Hematopoietic multipotent progenitor cell treated with erythropoietin and hydrocortisone succinate and interleukin-3 and kit ligand, for 4 days (in vitro differentiated cells): ENCODE results near the gene GLMP.

Experiments
- DNase-seq: peaks from one replicate; pipeline ENCODE4 v3.0.0-alpha.2; 2015

Gene GLMP

DNA sequence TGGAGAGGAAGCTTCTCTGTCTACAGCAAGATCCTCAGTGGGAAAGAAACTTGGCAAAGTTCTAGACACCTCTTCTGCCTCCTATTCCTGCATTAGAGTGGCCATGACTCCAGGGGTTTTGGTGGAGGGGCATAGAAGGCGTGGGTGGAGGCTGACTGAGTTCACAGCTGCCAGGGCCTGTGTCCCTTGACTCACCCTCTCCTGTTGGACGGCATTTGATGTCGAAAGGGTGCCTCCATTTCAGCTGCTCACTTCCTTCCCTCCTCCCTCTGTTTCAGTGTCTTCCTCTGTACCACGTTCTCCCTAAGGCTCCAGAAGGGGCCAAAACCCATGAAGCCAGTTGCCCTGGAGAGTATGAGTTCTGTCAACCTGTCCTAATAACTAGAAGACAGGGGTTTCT lies 10.7 kb downstream of the GLMP start:
- no peak for DNase-seq

DNA sequence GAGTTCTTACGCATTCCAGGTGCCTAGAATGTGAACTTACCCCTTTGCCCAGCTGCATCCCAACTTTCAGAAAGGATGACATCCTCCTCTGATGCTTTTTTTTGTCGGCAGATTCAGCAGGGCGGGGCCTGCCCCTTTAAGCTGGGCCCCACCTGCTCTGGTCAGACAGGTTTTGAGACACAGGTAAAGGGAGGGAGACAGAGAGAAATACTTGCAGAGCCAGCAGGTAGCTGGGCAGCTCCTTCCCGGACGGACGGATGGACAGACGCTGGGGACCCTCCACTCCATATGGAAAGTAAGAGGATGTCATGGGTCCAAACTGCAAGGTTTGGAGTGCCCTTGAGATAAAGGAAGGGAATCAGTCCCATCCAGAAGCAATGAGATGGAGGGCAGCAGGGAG lies 11.4 kb downstream of the GLMP start, which contains the start of gene TMEM79:
TSS of gene TMEM79 (plus strand) at position 214 of the 400 bp plus-strand sequence. CDS start 902 bp downstream, outside the sequence.
- no peak for DNase-seq

DNA sequence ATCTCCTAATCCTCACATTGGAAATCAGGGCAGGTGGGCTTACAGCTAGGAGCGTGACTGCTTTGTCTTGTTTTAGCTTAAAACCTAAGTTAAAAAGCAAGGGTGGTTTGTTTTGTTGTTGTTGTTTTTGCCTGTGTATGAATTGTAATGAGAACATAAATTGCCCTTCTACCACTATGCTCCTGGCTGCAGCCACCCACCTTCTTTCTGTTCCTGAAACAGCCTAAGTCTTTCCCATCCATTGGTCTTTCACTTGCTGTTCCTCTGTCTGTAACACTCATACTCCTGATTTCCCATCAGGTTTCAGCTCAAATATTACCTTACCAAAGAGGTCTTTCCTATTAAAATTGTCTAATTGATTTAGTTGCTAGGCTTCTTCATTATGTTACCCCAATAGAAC lies 12.0 kb downstream of the GLMP start:
- DNase-seq = no peak

DNA sequence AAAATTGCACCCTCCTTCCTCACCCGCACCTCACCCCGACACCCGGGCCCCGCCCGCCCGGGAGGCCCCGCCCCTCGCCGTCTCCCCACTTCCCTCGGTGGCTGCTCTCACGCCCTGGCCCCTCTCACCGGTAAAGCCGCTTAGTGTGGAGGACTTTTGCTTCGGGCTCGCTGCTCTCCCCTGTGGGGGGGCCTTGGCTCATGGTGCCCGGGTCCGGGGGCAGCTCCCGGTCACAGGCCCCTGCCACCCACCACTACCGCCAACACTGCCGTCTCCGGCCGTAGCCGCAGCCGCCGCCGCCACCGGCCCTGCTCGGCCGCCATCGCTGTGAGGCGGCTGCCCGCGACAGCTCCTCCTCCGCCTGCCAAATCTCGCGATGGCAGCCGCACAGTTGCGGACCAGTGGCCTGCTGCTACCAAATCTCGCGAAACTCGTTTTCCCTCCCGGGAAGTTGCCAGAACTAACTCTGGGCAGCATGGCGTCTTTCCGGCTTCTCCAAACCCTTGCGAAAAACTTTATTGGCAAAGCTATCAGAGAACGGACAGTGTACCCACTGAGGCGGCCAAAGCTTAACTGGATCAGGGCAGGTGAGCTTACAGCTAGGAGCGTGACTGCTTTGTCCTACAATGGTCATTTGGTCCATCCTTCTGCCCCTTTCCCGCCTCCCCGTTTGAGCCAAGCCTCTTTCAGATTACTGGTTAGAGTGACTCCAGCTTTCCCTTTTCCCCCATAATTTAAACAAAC lies 12.8 kb downstream of the GLMP start, which contains the start of gene SMG5:
TSS of gene SMG5 (minus strand) at position 347 of the 744 bp plus-strand sequence. CDS start at position 202, 145 bp downstream.
- peak; percentile 99 for DNase-seq

DNA sequence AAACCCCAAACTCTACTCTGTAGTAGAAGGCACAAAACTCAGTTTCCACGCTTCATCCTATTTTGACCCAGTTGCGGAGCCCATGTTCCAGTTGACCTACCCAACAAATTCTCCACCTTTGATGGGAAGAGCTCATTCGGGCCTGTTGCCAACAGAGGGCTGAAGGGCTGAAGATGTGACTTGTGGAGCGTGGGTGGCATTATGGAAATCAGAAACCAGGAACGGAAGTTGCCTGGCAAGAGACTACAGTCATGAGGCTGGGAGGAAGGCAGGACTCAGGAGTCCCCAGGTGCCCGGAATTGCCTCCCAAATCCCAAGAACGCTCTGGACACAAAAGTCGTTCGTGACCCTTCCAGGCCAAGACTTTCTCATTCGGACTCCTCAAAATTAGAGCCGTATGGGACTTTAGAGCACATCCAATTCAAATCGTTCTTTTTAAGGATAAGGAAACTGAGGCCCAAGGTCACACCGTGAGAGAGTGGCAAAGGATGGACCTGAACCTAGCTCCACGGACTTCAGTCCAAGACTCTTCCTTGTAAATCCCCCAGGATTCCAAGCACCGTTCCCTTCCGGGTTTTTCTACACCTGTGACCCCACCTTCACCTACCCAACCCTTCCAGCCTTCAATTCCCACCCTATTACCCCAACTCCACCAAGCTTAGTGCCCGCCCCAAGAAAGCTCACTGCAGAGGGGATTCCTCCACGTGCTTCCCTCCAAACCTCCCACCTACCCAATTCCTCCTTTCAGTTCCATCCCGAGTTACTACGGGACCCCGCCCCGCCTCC lies 13.6 kb downstream of the GLMP start:
- peak; percentile 44 for DNase-seq

DNA sequence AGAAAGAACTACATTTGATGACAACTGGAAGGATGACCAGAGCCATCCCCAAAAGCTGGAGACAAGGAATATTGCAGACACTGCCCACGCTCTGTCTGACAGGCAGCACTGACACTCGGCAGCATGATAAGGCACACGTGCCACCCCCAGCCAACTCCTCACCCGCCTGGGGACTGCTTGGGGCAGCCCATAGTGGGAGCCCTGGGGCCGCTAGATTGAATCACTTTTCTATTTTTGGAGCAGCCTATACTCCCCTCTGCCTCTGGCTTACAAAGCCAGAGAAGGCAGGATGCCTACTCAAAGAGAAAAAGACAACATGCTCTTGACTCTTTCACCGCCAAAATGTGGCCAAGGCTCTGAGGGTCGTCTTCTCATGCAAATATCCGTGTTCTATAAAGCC lies 14.2 kb downstream of the GLMP start:
- DNase-seq = peak; percentile 89

DNA sequence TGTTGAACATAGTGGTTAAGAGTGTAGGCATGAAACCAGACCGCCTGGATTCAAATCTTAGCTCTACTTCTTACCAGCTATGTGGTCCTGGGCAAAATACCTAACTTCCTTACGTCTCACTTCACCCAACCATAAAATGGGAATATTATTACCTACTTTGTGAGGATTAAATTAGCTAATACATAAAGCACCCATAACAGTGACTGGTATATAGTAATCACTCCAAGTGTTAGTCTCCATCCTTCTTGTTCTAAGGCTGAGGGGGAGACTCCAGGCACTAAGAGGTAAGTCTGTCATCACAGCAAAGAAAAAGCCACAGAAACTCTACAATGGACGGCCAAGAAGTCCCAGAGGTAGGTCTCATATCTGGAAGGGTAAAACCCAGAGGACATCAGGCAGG lies 15.6 kb downstream of the GLMP start:
- no peak for DNase-seq

DNA sequence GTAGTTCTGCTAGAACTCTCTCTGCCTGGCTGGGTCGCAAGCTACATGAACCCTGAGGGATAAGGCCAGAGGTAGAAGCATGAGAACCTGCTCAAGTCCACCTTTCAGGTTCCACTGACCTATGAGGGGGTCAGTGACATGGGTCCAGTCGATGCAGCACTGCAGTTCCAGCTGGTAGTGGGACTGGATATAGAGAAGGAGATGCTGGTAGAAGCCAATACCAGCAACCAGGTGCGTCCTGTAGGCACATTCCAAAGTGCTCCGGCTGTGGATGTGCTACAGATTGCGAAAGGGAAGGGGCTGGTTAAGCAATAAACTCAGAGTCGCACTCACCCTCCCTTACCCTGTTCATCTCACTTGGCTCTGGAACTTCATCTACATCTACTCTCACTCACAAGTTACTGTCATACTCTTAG lies 18.5 kb downstream of the GLMP start:
- DNase-seq = peak; percentile 58

DNA sequence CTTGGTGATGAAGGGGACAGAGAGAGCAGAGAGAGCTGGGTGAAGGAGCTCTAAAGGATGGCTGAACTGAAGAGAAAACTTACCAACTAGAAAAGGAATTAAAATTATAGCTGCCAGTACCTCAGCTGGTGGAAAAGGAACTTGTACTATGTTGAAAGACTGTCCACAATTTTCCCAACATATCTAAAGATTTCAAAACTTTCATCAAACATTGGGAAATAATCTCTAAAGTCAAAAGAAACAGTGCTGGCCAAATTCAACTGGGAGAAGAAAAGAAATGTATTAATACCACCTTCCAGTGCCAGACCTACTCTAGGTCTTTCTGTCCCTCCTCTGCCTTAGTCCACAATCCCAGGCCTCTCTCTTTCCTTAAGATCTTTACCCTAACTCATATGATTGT lies 18.9 kb downstream of the GLMP start:
- DNase-seq = peak; percentile 59

DNA sequence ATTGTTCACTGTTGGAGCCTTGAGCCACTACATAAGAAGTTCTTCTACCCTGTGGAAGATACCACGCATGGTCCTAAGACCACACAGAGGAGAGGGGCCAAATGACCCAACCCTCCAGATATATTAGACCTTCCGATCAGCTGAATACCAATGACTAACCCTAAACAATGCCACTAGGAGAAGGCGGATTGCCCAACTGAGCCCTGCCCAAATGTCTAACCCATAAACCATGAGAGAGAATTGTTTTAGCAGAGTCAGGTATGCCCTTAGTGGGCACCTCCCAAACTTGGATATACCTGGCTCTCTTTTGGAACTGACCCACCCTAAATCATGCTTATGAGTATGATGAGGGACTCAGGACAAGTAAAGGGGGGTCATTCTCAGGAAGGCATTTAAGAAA lies 25.2 kb downstream of the GLMP start:
- DNase-seq = no peak

DNA sequence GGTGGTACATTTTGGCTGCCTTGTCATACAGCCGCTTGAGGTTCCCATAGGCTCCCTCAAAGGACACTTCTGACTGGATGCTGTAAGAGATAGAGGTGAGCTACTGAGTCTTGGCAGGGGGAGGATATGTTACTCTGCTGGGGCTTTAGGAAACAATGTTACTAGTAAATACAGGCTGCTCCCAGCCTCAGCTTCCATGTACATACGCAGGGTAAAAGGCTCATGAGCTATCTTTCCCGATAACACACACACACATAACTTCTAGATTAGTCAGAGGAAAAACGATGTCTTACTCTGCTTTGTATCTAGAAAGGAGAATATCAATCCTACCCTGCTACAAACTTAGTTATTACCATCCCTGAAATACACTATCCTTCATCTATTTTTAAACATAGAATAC lies 27.1 kb downstream of the GLMP start:
- no peak for DNase-seq

DNA sequence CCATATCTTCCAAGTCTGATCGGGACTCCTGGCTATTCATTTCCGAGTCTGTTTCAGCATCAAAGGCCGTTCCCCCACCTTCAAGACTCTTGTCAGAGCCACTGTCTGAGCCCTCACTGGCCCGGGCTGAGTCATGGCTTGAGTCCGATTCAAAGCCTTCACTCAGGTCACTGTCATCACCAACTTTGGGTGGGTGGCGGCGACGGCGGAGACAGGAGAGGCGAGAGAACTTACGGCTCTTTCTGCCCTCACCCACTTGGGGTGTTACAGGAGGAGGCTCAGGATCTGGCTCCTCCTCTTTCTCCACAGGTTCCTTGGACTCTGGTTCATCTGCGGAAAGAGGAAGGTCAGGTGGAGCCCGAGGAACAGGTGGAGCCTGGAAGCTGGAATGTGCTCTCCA lies 29.4 kb downstream of the GLMP start:
- no peak for DNase-seq

DNA sequence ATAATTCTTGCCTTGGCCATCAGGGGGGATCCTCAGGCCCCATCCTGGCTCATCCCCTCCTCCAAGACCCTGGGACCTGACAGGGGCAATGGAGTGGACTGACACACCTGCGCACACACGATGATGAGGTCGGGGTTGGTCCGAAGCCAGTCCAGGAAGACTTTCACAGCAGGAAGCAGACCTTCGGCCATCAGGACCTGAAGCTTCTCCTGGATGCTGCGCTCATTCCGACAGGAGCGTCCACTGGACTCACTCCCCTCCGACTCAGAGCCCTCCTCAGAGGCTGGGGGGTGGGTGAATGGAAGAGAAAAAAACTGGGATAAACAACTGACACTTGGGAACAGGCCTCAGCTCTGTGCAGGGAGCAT lies 32.2 kb downstream of the GLMP start:
- no peak for DNase-seq

DNA sequence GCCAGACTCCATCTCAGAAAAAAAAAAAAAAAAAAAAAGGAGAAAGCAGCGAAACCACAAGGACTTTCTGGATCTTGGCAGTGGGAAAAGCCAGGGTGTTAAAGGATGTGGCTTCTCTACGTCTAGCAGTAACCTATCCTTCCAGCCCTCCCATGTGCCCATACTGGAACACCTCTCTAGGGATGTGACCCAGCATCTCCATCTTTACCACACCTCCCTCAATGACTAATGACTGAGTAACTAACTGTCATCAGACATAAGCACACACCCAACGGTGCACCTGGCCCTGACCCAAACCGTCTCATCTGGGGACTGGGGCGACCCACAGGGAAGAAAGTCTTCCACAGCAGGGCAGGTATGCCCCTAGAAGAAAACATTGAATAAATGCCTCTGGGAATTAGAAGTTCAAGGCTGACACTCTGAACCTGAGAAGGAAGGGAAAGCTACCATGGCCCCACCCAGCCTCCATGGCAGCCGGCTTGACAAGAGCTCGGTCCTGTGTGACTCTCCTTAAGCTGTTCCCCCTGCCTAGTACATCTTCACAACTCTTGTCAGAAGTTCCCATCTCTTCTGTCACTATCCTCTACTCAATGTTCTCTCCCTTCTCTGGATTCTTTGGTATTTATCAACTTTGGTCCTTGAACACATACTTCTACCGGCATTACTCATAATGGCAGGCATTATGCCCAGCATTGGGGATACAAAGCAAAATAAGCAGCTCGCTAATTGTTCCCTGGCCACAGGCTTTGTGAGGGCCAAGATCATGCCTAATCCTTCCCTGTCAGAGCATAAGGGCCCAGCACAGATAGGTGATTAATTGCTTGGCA lies 32.8 kb downstream of the GLMP start:
- no peak for DNase-seq

DNA sequence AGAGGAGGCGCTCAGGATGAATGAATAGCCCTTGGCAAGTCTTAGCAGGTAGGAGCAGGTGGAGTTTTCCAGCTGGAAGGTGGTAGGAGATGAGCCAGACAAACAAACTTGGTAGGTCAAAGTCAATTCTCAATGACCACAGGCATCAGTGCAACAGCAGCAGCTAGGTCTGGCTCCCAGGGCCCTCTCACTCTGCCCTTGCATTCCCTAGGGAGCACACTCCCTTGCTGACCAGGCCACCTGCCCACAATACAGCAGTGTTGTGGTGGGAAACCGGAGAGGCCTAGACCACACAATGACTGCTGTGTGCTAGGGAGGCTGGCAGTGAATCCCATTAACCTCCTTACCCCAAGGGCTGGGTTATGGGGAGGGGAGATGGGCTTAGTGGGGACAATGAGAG lies 34.6 kb downstream of the GLMP start:
- DNase-seq = no peak

DNA sequence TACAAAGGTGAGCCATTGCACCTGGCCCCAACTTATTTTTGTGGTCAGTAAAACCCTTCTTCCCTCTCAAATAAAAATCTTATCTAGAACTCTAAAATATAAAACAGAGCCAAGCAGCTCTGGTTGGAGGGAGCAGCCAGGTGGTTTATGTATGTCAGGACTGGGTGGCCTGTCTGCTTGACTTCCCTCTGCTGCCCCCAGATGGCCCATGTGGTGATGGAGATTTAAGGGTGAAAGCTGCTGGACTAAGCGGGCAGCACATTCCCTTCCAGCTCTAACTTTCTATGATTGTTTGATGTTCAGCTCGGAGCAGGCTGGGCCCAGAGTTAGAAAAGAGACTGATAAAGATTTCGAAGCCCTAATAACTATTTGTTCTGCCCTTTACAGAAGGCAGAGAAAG lies 35.7 kb downstream of the GLMP start:
- DNase-seq = peak; percentile 58

DNA sequence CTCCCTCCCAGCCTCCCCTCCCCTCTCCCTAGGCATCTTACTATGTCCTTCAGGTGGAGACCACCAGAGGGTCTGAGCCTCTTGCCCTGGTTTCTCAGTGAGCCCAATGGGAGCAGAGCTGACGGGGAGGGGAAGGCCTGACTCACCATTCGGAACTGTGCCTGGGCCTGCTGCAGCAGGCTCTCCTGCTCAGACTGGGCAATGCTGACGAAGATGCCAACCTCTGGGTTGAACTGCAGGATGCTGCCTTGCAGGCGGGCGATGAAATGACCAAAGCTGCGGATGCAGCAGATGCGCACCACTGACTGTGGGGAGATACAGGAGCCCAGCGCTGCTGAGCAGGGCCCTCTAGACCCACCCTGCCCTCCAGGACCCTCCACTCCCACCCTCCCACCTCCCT lies 36.6 kb downstream of the GLMP start:
- no peak for DNase-seq

DNA sequence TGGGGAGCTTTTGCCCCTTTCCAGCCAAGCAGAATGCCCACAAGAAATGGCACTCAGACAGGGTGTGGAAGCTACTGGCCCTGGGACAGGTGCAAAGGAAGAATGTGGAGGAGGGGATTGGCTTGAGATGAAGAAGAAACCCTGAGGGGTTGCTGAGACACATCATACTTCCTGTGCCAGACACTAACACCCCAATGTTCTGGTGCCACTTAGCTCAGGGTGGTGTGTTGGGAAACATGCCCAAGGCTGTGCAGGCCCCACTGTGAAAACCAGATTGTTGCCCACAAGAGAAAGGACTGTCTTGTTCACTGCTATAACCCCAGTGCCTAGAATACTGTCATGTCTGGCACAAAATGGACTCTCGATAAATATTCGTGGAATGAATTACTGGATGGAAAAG lies 37.8 kb downstream of the GLMP start:
- DNase-seq = peak; percentile 48

DNA sequence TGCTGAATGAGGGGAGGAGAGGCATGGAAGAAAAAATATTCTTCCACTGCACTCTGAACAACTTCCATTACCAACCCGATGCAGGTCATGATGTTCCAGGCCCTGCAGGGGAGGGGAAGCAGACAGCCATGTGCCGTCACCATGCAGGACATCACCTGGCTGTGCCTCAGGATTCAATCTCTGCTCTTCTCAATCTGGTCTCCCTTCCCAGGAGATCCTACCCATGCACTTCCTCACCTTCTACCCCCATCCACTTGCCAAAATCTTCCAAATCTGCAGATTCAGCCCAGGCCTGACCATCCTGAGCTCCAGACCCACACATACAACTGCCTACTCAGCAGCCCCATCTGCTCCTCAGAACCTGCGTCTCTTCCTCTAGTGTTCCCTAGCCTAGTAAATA lies 41.8 kb downstream of the GLMP start:
- no peak for DNase-seq

DNA sequence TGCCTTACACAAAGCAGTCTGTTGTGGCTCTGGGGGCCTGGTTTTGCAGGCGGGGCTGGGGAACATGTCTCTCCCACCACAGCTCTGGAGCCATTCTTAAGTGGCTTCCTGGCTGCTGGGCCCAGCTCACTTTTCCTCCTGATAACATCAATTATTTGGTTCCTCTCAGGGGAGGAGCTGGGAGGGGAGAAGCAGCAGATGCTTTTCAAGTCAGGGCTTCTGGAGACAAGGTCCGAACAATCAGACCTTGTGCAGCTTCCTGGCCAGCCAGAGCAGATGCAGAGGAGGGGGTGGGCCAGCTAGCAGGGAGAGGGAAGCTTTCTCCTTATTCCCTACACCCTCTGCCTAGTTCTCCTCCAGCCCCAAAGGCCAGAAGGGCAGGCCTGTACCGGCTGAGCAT lies 44.0 kb downstream of the GLMP start:
- DNase-seq = peak; percentile 81

DNA sequence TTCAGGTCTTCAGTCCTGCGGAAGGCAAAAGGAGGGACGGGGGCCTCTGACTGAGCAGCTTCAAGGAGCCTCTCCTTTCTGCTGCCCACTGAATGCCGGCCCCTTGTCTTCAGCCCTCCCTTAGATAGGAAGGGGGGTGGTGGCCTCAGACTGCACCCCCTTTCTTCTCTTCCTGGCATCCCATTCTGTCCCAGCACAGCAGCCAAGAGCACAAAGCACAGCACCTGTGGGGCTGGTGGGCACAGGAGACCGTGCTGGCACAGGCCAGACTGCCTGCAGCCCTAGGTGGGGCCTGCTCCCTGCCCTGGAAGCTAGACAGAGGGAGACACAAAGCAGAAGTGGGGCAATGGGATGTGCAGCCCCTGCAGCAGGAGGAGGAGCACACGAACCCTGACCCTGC lies 45.9 kb downstream of the GLMP start:
- DNase-seq = no peak

DNA sequence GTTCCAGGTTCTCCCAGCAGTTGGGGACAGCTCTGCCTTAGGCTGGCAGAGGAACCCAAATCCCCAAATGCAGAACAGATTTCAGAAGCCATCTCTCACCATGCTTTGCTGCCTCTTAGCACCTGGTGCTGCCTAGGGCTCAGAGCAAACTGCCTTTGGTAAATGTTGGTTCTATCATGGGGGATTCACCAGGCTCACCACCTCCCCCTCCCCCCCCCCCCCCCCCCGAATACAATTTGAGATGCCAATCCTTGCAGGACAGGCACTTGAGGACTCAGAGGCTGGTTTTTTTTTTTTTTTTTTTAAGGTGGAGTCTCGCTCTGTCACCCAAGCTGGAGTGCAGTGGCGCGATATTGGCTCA lies 47.2 kb downstream of the GLMP start:
- no peak for DNase-seq
